Measurements from ENCODE around the gene RNF183. TPM values are rescaled to one million over a fixed set of nuclear protein-coding genes. Genes with fewer than 3 reads are reported as not detected.

The RNF183 gene
- total and polyA plus RNA-seq, 2 of the 4 experiments (the other 2 are of a cell fraction): not detected

- H2BK20ac ChIP-seq (ENCODE audit: low read depth, low read length): no peak overlapping the region
- H4K5ac ChIP-seq (ENCODE audit: low read depth, low read length): no peak overlapping the region
- POLR2A ChIA-PET (ENCODE audit: unreplicated experiment): no interaction called here
- H3K56ac ChIP-seq (ENCODE audit: extremely low read depth, insufficient read depth, low read length): no peak overlapping the region
- no peaks in the 10 kb centered on the region for H3K79me1 ChIP-seq (ENCODE audit: low read depth in 1 of 2, low read length in 2 of 2)
- H3K4me3 ChIP-seq (ENCODE audit: insufficient read depth, low read depth, low read length): no peak overlapping the region
- no peak overlapping the region for H3K4ac ChIP-seq (ENCODE audit: low read depth, low read length)
- H3K14ac ChIP-seq (replicated peaks; ENCODE audit: low read depth, low read length): no peak overlapping the region
- no peaks in the 10 kb centered on the region for H4K20me1 ChIP-seq (ENCODE audit: insufficient read depth, low read length)
- no peak overlapping the region for H3K23ac ChIP-seq (ENCODE audit: low read depth, low read length)
- no peak for DNase-seq
- no peaks in the 10 kb centered on the region for H3K36me3 ChIP-seq (ENCODE audit: control insufficient read depth, insufficient read depth, low read length)
- no peak overlapping the region for H2AK9ac ChIP-seq (replicated peaks; ENCODE audit: low read depth, low read length, poor library complexity)
- TF ChIP-seq USF2 (IDR thresholded peaks at IDR 0.05; ENCODE audit: low read depth, low read length) (no peak), NFE2L2 (IDR thresholded peaks at IDR 0.05; ENCODE audit: low read depth, low read length) (no peak), FOS (IDR thresholded peaks at IDR 0.05; ENCODE audit: low read depth, low read length) (no peak), SMC3 (IDR thresholded peaks at IDR 0.05; ENCODE audit: low read depth, low read length) (no peak), CHD1 (IDR thresholded peaks at IDR 0.05; ENCODE audit: low read depth, low read length) (no peak), RCOR1 (IDR thresholded peaks at IDR 0.05; ENCODE audit: insufficient replicate concordance, low read length) (no peak)
- no peak overlapping the region for H2BK15ac ChIP-seq (ENCODE audit: low read depth, low read length)
- H3K9me3 ChIP-seq (ENCODE audit: control insufficient read depth, insufficient read depth, low read length): no peaks in the 10 kb centered on the region
- H4K8ac ChIP-seq (ENCODE audit: low read depth in 2 of 2, low read length in 2 of 2): no peak overlapping the region
- H2AK5ac ChIP-seq (ENCODE audit: low read depth, low read length): no peak overlapping the region
- no peak overlapping the region for H3K4me2 ChIP-seq (ENCODE audit: low read depth, low read length)
- CTCF ChIA-PET: no interaction called here
- dilution Hi-C loops (cut with HindIII; ENCODE audit: low sequenced_read_pairs, unreplicated experiment): no loop called here
- H3K27me3 ChIP-seq (ENCODE audit: control insufficient read depth, insufficient read depth, low read length): peaks cover 35% of the 10 kb centered on the region
- no TSS peak for BruUV-seq (replicated peaks)
- no peaks in the 10 kb centered on the region for H3K4me1 ChIP-seq (ENCODE audit: control insufficient read depth, insufficient read depth, low read length)
- intact Hi-C loops (cut with micrococcal nuclease): no loop called here
- no peak overlapping the region for H2BK5ac ChIP-seq (ENCODE audit: low read depth, low read length, poor library complexity, severe bottlenecking)
- H3K9ac ChIP-seq (ENCODE audit: low read depth, low read length): no peak overlapping the region
- WGBS, 2 experiments (ENCODE audit: extremely low coverage in 2 of 2, insufficient read length in 1 of 2): no CpG with 5 or more reads among the region's 1 CpG
- in situ Hi-C loops (cut with MboI; ENCODE audit: low sequenced_read_pairs): no loop called here
- no peak overlapping the region for H4K91ac ChIP-seq (ENCODE audit: insufficient read depth, low read depth, low read length)
- peaks cover 6% of the 10 kb centered on the region; the same call in 1 of the 2 replicates for H3K9me1 ChIP-seq (ENCODE audit: insufficient read depth, low read length)
- no peak overlapping the region for H3K27ac ChIP-seq (ENCODE audit: insufficient read depth, low read length)
- H2BK120ac ChIP-seq (ENCODE audit: low read depth, low read length): no peak overlapping the region
- H3K18ac ChIP-seq (ENCODE audit: low read depth, low read length): no peak overlapping the region
- ATAC-seq (ENCODE audit: low read depth): no peak
- no peak overlapping the region for H2AFZ ChIP-seq (replicated peaks; ENCODE audit: low read length, poor library complexity)
These were observed 42.5 kb upstream of the RNF183 start for GRCh38 chr9:113345671-113346070.
